Activated naive CD4-positive, alpha-beta T cell treated with Interleukin-2 at 50 U/mL for 16 hours (primary cell): ENCODE data around the gene PKHD1.
A peak's percentile ranks its signal among the peaks of the same experiment; 100 is the strongest.
"Not testable (repeated sequence)": the region's sequence is repeated elsewhere in the genome, so short reads cannot be mapped to it uniquely, and the experiment has no call there.

Experiments used
- DNase-seq: peaks from one replicate; pipeline ENCODE4 v3.0.0-alpha.2; 2020

Gene PKHD1

DNA sequence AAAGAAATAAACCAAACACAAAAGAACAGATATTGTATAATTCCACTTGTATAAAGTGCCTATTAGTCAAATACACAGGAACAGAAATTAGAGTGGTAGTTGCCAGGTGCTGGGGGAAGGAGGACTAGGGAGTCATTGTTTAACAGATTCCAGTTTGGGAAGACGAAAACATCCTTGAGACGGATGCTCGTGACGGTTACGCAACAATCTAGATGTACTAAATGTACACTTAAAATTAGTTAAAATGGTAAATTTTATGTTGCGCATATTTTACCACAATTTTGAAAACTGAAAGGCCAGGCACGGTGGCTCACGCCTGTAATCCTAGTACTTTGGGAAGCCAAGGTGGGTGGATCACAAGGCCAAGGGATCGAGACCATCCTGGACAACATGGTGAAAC is 111.0 kb downstream of the PKHD1 start:
- DNase-seq = no peak

DNA sequence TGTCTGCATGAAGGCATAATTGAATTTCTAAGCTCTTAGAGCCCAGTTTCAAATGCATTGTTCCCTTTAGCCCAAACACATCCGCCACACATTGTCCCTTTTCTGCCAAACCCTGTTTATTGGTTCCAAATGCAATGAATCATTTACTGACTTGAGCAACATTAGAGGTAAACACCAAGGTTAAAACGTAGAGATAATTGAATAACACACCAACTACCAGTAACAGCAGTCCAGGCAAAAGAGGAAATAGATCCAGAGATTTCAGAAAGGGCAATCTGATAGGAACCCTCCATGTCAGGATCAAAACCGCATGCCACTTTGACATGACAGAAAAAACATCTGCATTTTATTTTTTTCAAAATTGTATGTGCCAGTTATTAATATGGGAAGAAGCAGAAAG is 114.8 kb downstream of the PKHD1 start:
- DNase-seq = no peak

DNA sequence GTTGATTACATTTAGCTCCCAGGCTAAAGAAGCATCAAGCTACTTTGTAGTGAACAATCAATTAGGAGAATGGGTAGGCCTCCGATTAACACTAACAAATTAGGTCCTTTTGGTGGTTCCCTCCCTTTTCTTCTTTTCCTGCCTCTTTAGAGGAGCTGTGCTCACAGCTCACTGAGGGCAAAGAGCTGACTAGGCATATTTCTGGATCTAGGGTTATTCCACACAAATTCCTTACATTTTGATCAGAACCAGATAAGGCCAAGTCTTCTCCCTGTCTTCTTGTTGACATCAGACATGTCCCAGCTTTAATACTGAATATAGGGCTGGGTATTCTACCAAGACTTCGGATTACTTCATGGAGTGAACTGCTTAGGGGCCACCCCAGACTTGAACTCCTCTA is 119.1 kb downstream of the PKHD1 start:
- DNase-seq = no peak

DNA sequence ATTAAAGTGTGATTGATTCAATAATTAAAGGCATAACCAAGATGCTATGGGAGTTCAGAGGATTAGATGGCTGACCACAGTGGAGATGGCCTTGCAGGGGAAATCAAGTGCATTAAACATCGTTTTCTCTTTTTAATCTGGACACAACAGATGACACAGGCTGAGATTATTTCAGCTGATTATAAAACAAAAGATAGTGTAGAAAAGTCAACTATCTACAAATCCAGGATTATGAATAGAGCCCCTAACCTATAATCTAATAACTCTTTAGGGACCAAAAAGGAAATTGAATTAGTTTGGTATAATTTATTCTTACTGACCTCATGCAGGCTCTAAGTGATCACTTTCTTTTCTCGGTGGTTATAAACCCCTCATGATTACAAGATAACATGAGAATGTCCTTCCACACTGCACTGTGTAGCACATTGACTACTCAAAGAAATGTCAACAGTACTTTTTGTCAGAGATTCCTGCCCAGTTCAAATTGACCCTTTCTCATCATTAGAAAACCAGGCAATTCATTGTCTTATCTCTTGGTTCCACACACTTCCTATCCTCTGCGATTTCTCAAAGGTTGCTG is 122.1 kb downstream of the PKHD1 start:
- no peak for DNase-seq

- DNase-seq = no peak
Measured at GRCh38 chr6:51963980-51964379, 123.4 kb downstream of the PKHD1 start.

- no peak for DNase-seq
Measured at GRCh38 chr6:51962354-51962753, 125.1 kb downstream of the PKHD1 start.

DNA sequence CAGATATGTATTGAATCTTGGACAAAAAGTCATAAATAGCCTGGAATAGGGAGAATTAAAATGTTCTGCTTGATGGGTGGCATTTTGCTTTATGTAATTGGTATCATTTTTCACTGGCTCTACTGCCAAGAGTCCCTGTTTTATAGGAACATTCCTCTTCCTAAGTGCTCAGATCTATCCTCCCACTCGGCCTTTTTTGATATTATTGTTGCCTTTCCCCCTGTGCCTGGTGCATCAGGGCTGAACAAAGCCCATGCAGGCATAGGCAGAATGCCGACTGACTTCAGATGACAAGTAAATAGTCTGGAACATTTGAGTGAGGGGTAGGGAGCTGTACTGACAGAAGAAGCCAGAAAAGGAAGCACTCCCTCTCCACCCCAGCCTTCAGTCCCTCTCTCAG is 127.0 kb downstream of the PKHD1 start:
- DNase-seq = no peak

GRCh38 chr6:51959744-51960383 is 127.5 kb downstream of the PKHD1 start:
- DNase-seq = peak; percentile 4

GRCh38 chr6:51954681-51955080 is 132.7 kb downstream of the PKHD1 start:
- no peak for DNase-seq

DNA sequence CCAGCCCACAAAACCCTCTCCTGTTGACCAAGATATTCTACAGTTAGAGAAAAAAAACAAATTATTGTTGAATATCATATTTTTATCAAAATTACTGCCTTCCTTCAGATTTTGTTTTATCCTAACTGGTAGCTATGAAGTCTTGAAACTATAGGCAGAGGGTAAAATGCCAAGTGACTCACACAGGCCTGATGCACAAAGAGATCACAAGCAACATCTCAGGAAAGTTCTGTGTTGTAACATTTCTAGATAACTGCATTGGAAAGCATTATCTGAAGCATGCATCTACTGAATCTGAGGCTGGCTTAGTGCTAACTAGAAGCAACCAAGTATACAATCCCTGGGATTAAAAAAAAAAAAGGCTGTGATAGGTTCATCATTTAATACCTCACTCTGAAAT is 134.2 kb downstream of the PKHD1 start:
- no peak for DNase-seq

DNA sequence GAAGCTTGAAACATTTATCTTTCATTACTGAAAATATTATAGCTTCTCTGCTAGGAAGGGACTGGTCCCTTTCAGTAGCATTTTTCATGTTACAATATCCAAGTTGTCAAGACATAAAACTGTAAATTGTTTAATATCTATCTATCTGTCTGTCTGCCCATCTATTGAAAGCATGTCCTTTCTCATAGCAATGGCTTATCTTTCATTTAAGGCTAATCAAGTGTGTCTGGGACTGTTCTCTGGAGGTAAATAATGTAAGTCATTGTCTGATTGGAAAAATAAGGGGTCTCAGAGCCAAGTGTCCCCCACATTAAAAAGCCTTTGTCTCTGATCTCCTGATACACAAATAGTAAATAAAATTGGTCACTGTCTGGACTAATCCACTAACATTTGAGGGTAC is 135.5 kb downstream of the PKHD1 start:
- no peak for DNase-seq

DNA sequence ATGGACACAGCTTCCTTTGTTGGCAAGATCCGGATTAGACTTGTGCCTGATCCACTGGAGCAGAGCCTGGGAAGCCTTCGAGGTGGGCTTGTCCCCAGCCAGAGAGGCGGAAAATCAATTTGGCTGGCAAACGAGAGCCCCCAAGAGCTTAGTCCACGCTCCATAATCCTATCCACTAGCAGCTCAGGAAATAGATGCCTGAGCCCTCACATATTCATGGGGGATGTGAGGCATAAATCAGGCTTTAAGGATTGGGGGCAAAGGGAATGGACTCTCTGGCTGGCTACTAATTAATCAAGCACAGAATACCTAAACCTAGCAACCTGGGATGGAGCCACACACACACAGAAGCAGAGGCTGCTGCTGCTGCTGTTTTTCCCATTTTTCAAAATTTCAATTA is 137.9 kb downstream of the PKHD1 start:
- no peak for DNase-seq

DNA sequence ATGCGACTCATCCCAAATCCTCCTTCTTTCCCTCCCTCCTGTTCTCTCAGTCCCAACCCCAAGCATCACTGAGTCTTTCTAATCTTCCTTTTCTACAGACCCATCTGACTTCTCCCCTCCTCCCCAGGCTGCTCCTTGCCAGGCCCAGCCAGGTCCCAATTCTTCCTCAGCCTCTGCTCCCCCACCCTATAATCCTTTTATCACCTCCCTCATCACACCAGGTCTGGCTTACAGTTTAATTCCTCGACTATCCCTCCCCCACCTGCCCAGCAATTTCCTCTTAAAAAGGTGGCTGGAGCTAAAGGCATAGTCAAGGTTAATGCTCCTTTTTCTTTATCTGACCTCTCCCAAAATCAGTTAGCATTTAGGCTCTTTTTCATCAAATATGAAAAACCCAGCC is 147.7 kb downstream of the PKHD1 start:
- not testable (repeated sequence) for DNase-seq

DNA sequence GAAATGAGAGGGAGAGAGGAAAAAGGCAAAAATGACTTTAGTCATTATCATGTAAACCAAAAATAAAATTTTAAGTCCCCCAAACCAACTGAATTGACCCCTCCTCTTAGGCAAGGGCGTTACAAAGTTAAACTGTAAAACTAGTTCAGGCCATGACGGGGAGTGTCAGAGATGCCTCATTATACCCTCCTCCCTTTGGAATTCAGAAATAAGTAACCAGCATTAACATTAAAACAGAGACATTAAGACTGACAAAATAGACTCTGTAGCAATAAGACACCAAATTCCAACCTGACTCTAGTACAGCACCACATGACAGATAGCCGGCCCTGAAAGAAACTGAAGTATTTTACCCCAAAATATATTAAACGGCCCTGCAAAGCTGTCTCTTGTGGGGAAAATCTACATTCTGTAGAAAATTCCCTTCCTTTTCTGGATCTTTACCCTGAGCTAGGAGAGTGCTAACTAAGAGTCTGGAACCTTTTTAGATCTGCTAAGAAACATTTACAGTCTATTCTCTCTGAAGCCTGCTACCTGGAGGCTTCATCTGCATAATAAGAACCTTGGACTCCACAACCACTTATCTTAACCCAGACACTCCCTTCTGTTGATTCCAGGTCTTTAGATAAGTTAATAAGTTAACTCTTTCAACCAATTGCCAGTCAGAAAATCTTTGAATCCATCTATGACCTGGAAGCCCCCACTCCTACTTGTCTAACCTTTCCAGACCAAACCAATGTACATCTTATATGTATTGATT is 150.7 kb downstream of the PKHD1 start:
- no peak for DNase-seq

- DNase-seq = no peak
Measured at GRCh38 chr6:51934098-51934497, 153.3 kb downstream of the PKHD1 start.

- no peak for DNase-seq
Measured at GRCh38 chr6:51932956-51933355, 154.5 kb downstream of the PKHD1 start.

- DNase-seq = no peak
Measured at GRCh38 chr6:51930602-51931001, 156.8 kb downstream of the PKHD1 start.

DNA sequence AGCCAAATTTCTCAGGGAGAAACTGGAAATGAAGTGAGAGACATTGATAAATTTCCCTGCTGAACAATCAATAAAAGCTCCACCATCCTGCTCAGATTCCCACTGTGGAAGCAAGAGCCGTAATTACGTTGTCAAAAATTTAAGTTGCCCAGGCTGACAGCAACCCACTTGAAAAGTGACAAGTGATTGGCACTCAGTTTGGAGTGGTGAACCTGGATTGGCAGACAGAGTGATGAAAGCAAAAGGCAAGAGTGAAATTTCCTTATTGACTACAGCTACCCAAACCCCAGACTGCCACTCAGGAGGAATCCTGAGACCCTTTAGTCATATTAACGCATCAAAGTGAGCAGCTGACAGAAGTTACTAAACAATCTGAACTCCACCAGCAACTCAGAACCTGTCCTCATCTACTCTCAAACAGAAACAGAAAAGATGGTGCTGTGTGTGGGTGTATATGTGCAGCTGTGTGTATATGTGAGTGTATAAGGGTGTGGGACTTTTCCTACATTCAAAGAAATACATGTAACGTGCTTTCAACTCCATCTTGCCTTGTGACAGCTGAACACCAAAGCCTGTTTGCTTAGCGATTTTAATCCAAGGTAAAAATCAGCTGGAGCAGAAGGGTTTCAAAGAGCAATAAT is 157.4 kb downstream of the PKHD1 start:
- DNase-seq = no peak

DNA sequence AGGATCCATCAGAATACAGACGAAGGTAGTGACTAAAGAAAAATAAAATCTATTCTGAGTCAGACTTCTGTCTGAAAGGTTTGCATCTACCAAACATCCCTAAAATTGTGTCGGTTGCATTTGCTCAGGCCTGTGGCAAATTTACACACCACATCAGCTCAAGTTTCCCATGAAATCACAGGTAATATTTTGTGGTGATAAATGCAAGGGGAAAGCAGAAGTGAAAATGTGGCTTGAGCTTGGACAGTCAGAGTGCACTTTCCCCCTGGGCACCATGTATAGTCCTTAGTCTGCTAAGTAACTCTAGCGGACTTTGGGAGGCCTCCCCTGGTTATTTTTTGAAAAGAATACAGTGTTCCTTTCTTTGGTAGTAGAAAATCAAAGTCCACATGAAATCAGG is 159.1 kb downstream of the PKHD1 start:
- no peak for DNase-seq

- no peak for DNase-seq
Measured at GRCh38 chr6:51927450-51927849, 160.0 kb downstream of the PKHD1 start.

DNA sequence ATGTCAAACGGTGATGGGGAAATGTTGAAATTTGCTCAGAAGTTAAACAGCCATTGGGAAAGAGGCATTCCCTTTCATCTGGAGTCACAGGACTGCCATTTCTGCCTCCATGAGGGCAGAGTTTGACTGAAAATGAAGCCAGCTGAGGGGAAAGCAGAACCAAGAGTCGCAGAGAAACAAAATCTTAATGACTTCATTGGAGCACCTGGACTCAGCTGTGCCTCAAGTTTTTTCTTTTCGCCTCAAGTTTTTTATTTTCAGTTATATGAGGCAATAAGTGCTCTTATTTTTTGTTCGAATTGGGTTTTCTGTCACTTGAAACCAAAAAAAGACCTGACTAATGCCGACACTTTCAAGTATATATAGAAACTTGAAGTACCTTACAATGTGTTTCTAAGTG is 161.3 kb downstream of the PKHD1 start:
- DNase-seq = no peak

DNA sequence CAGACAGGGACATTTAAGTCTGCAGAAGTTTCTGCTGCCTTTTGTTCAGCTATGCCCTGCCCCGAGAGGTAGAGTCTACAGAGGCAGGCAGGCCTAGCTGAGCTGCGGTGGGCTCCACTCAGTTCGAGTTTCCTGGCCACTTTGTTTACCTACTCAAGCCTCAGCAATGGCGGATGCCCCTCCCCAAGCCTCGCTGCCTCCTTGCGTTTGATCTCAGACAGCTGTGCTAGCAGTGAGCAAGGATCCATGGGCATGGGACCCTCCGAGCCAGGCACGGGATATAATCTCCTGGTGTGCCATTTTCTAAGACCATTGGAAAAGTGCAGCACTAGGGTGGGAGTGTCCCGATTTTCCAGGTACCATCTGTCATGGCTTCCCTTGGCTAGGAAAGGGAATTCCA is 164.9 kb downstream of the PKHD1 start:
- not testable (repeated sequence) for DNase-seq

DNA sequence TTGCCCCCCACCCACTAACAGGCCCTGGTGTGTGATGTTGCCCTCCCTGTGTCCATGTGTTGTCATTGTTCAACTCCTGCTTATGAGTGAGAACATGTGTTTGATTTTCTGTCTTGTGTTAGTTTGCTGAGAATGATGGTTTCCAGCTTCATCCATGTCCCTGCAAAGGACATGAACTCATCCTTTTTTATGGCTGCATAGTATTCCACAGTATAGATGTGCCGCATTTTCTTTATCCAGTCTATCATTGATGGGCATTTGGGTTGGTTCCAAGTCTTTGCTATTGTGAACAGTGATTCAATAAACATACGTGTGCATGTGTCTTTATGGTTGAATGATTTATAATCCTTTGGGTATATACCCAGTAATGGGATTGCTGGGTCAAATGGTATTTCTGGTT is 169.1 kb downstream of the PKHD1 start:
- DNase-seq = not testable (repeated sequence)

DNA sequence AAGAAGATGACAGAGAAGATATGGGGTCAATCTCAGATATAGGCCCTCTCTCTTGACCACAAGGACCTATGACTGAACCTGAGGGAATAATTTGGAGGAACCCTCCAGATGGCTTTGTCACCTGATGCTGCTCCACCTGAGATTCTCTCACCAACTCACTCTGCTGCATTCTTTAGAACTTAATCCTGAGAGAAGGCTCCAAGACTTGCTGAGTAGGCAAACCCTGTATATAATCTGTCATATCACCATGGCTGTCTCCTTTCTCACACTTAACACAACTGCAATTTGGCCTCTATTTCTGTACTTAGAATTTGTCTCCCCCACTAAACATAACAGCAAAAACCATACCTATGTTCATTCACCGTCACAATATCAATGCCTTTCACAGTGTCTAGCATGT is 172.3 kb downstream of the PKHD1 start:
- no peak for DNase-seq
